NCI-H446 (cell line): Measurements from ENCODE around the gene PROCR.
"Not testable (repeated sequence)": the region's sequence is repeated elsewhere in the genome, so short reads cannot be mapped to it uniquely, and the experiment has no call there.

Experiments used
- DNase-seq, 2 experiments: peaks; one replicate each; lab custom pipeline; 2025; lab: John Stamatoyannopoulos, UW

Gene PROCR

GRCh38 chr20:35165221-35166185, 6.4 kb upstream of the PROCR start:
- DNase-seq: no peak

- DNase-seq: no peak
These were observed 5.5 kb upstream of the PROCR start for GRCh38 chr20:35166242-35166830.

- no peak for DNase-seq
These were observed 4.1 kb upstream of the PROCR start for GRCh38 chr20:35167787-35168186.

- not testable (repeated sequence) for DNase-seq
These were observed 3.0 kb upstream of the PROCR start for GRCh38 chr20:35168701-35169409.

GRCh38 chr20:35171438-35171752, 477 bp upstream of the PROCR start:
- DNase-seq: no peak

- no peak for DNase-seq
These were observed 548 bp downstream of the PROCR start for GRCh38 chr20:35172434-35172806.

GRCh38 chr20:35173576-35174192, 1.8 kb downstream of the PROCR start:
- DNase-seq: no peak

GRCh38 chr20:35174458-35175216, 2.8 kb downstream of the PROCR start:
- DNase-seq: no peak

- no peak for DNase-seq
These were observed 4.3 kb downstream of the PROCR start for GRCh38 chr20:35176132-35176531.

- DNase-seq: no peak
These were observed 7.7 kb downstream of the PROCR start for GRCh38 chr20:35179292-35180212.

GRCh38 chr20:35180266-35180665, 8.4 kb downstream of the PROCR start:
- no peak for DNase-seq

GRCh38 chr20:35181731-35182130, 9.9 kb downstream of the PROCR start:
- DNase-seq: no peak

- not testable (repeated sequence) for DNase-seq
These were observed 14.9 kb downstream of the PROCR start for GRCh38 chr20:35186691-35187289.

GRCh38 chr20:35187584-35188190, 15.8 kb downstream of the PROCR start:
- no peak for DNase-seq

- not testable (repeated sequence) for DNase-seq
These were observed 17.4 kb downstream of the PROCR start for GRCh38 chr20:35189223-35189622.

GRCh38 chr20:35190556-35190955, 18.7 kb downstream of the PROCR start:
- no peak for DNase-seq

GRCh38 chr20:35191419-35192117, 19.7 kb downstream of the PROCR start:
- DNase-seq: no peak

GRCh38 chr20:35192118-35192872, 20.4 kb downstream of the PROCR start:
- DNase-seq: no peak
